H1 (cell line): Measurements from ENCODE around the gene NUBP1.

Source experiments
- ATF3 ChIP-seq: IDR thresholded peaks from 2 replicates; pipeline ENCODE4 v1.6.1; 2011; ENCODE audit warnings: low read depth, mild to moderate bottlenecking, low read length; ENCODE audit not compliant: insufficient read depth
- CHD2 ChIP-seq: IDR thresholded peaks from 2 replicates; pipeline ENCODE4 v1.6.1; 2012; ENCODE audit warnings: low read length, improper control_type of control experiment
- EP300 ChIP-seq, 2 experiments: IDR thresholded peaks; 1 replicate in 1 of 2; 2 replicates in 1 of 2; pipeline ENCODE4 v1.6.1; 2011 to 2012; ENCODE audit warnings: low read depth in 2 of 2, low read length in 2 of 2, mild to moderate bottlenecking in 2 of 2, borderline replicate concordance in 1 of 2, inconsistent platforms in 1 of 2, moderate library complexity in 1 of 2
- EZH2 ChIP-seq: fragments of 200-600 bp; sonication (generic); IDR thresholded peaks from 2 replicates; pipeline ENCODE4 v1.7.1; 2012; ENCODE audit warnings: low read depth, mild to moderate bottlenecking, moderate library complexity, low read length, inconsistent platforms; ENCODE audit not compliant: severe bottlenecking
- MAFK ChIP-seq: IDR thresholded peaks from 2 replicates; pipeline ENCODE4 v1.6.1; 2012; ENCODE audit warnings: low read depth, mild to moderate bottlenecking, improper control_type of control experiment, low read length
- POLR2A ChIP-seq, 2 experiments: IDR thresholded peaks; 1 replicate in 1 of 2; 2 replicates in 1 of 2; pipeline ENCODE4 v1.6.1; 2011; ENCODE audit warnings: low read depth in 2 of 2, low read length in 2 of 2, mild to moderate bottlenecking in 2 of 2; ENCODE audit errors: control extremely low read depth in 1 of 2
- SP4 ChIP-seq: IDR thresholded peaks from 2 replicates; pipeline ENCODE4 v1.6.1; 2012; ENCODE audit warnings: low read length, inconsistent platforms
- SRF ChIP-seq: IDR thresholded peaks from 2 replicates; pipeline ENCODE4 v1.6.1; 2011; ENCODE audit warnings: mild to moderate bottlenecking, low read depth, low read length, moderate library complexity
- TAF1 ChIP-seq: IDR thresholded peaks from 2 replicates; pipeline ENCODE4 v1.6.1; 2011; ENCODE audit warnings: mild to moderate bottlenecking, low read depth, low read length
- TF ChIP-seq, protein P1 (sequence below), 3 experiments: IDR thresholded peaks; 1 replicate in 2 of 3; 2 replicates in 1 of 3; pipeline versions ENCODE4 v1.5.1 to v1.6.1; 2011; ENCODE audit warnings: low read length in 3 of 3, mild to moderate bottlenecking in 3 of 3, inconsistent platforms in 2 of 3, low read depth in 1 of 3, moderate library complexity in 1 of 3; ENCODE audit not compliant: insufficient read depth in 1 of 3; ENCODE audit errors: control extremely low read depth in 1 of 3

DNA sequence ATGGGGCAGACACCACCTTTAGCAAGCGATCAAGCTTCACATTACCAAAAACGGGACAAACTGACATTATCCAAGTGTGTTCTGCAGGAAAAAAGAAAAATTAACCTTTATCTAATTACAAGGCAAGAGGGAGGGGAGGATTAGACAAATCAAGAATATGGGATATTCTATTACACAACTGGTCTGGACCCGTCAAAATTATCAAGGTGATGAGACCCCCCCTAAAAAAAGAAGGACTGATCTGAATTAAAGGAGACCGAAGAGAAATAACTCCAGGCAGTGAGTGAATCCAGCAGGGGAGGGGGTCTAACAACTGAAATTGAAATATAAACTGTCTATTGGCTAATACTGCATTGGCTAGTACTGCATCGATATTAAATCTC is 424 bp upstream of the NUBP1 start:
- TF ChIP-seq, protein P1, sequence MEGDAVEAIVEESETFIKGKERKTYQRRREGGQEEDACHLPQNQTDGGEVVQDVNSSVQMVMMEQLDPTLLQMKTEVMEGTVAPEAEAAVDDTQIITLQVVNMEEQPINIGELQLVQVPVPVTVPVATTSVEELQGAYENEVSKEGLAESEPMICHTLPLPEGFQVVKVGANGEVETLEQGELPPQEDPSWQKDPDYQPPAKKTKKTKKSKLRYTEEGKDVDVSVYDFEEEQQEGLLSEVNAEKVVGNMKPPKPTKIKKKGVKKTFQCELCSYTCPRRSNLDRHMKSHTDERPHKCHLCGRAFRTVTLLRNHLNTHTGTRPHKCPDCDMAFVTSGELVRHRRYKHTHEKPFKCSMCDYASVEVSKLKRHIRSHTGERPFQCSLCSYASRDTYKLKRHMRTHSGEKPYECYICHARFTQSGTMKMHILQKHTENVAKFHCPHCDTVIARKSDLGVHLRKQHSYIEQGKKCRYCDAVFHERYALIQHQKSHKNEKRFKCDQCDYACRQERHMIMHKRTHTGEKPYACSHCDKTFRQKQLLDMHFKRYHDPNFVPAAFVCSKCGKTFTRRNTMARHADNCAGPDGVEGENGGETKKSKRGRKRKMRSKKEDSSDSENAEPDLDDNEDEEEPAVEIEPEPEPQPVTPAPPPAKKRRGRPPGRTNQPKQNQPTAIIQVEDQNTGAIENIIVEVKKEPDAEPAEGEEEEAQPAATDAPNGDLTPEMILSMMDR (IDR thresholded peaks at IDR 0.05; ENCODE audit: control extremely low read depth in 1 of 3, insufficient read depth in 1 of 3, low read depth in 1 of 3, low read length in 3 of 3): no peak
- no peak for TF ChIP-seq TAF1
- TF ChIP-seq SP4: no peak
- no peak for TF ChIP-seq POLR2A (IDR thresholded peaks at IDR 0.05; ENCODE audit: control extremely low read depth in 1 of 2, low read depth in 2 of 2, low read length in 2 of 2)
- no peak for TF ChIP-seq EP300 (IDR thresholded peaks at IDR 0.05; ENCODE audit: borderline replicate concordance in 1 of 2, low read depth in 2 of 2, low read length in 2 of 2)
- TF ChIP-seq MAFK: no peak
- no peak for TF ChIP-seq SRF
- no peak for TF ChIP-seq EZH2
- no peak for TF ChIP-seq ATF3
- TF ChIP-seq CHD2: no peak
